Common myeloid progenitor, CD34-positive (primary cell): ENCODE results near the gene OTOGL.
"Not testable (repeated sequence)": the region's sequence is repeated elsewhere in the genome, so short reads cannot be mapped to it uniquely, and the experiment has no call there.

Source experiments
- CTCF ChIA-PET: fragments of 350-600 bp; sonication (Branson Sonifier 250); formaldehyde crosslinking; loops from one replicate; lab custom pipeline; 2021; ENCODE audit warnings: antibody characterized with exemption; lab: Charles Lee
- POLR2A ChIA-PET: fragments of 350-600 bp; sonication (Branson Sonifier 250); formaldehyde crosslinking; loops from one replicate; lab custom pipeline; 2021; ENCODE audit warnings: antibody characterized with exemption; lab: Charles Lee
- DNase-seq, 3 donors: peaks; one replicate each; pipeline versions ENCODE4 v3.0.0 to v3.0.0-alpha.2; 2013
- H3K27ac ChIP-seq, 2 experiments: 1 replicate in 1 of 2; 2 replicates in 1 of 2; pipeline ENCODE4 v1.7.0; 2013; ENCODE audit warnings: inconsistent platforms in 2 of 2, low read length in 2 of 2, mild to moderate bottlenecking in 2 of 2, low read depth in 1 of 2, moderate library complexity in 1 of 2; ENCODE audit not compliant: severe bottlenecking in 2 of 2, insufficient read depth in 1 of 2, poor library complexity in 1 of 2
- H3K27me3 ChIP-seq, 5 experiments: replicated peaks in 2 of 5; 1 replicate in 3 of 5; 2 replicates in 2 of 5; pipeline versions ENCODE4 v1.6.1 to v1.7.0; 2013; ENCODE audit warnings: low read length in 4 of 5, mild to moderate bottlenecking in 2 of 5, moderate library complexity in 2 of 5, inconsistent platforms in 1 of 5; ENCODE audit not compliant: insufficient read depth in 5 of 5, control insufficient read depth in 4 of 5
- H3K36me3 ChIP-seq, 4 experiments: 1 replicate in 2 of 4; 2 replicates in 2 of 4; pipeline versions ENCODE4 v1.6.1 to v1.7.0; 2013; ENCODE audit warnings: low read length in 3 of 4, control low read depth in 1 of 4, mild to moderate bottlenecking in 1 of 4; ENCODE audit not compliant: control insufficient read depth in 4 of 4, insufficient read depth in 4 of 4
- H3K4me1 ChIP-seq, 4 experiments: 1 replicate in 3 of 4; 2 replicates in 1 of 4; pipeline versions ENCODE4 v1.6.1 to v1.7.1; 2013; ENCODE audit warnings: low read length in 3 of 4, mild to moderate bottlenecking in 3 of 4, control low read depth in 1 of 4, inconsistent platforms in 1 of 4, moderate library complexity in 1 of 4; ENCODE audit not compliant: control insufficient read depth in 4 of 4, insufficient read depth in 4 of 4; ENCODE audit errors: control extremely low read depth in 1 of 4
- H3K4me3 ChIP-seq, 7 experiments: 1 replicate in 4 of 7; 2 replicates in 3 of 7; pipeline versions ENCODE4 v1.5.1 to v1.7.0; 2013; ENCODE audit warnings: mild to moderate bottlenecking in 7 of 7, low read length in 6 of 7, moderate library complexity in 6 of 7, inconsistent platforms in 2 of 7, low read depth in 2 of 7, control low read depth in 1 of 7; ENCODE audit not compliant: insufficient read depth in 4 of 7, control insufficient read depth in 1 of 7; ENCODE audit errors: extremely low read depth in 1 of 7
- H3K9me3 ChIP-seq, 5 experiments: 1 replicate in 4 of 5; 2 replicates in 1 of 5; pipeline versions ENCODE4 v1.6.1 to v1.7.1; 2013; ENCODE audit warnings: low read length in 4 of 5, mild to moderate bottlenecking in 2 of 5, inconsistent platforms in 1 of 5, low read depth in 1 of 5, moderate library complexity in 1 of 5; ENCODE audit not compliant: control insufficient read depth in 4 of 5, insufficient read depth in 2 of 5; ENCODE audit errors: control extremely low read depth in 1 of 5
- WGBS: methylation state at CpG from one replicate; pipeline ENCODE4 v1.1.5; 2013; ENCODE audit not compliant: insufficient coverage; 5-methylcytosine and 5-hydroxymethylcytosine counted together

OTOGL gene

GRCh38 chr12:80129895-80130530 lies 30.7 kb downstream of the OTOGL start:
- H3K4me1 ChIP-seq = no peaks in the 10 kb centered on the region
- no peak overlapping the region for H3K27ac ChIP-seq
- ChIA-PET POLR2A (no interaction called here), CTCF (no interaction called here)
- no peaks in the 10 kb centered on the region for H3K9me3 ChIP-seq
- H3K27me3 ChIP-seq = no peaks in the 10 kb centered on the region
- H3K4me3 ChIP-seq = no peak overlapping the region
- H3K36me3 ChIP-seq = no peaks in the 10 kb centered on the region
- no peak for DNase-seq

- Histone ChIP-seq H3K36me3 (no peaks in the 10 kb centered on the region), H3K27me3 (no peaks in the 10 kb centered on the region), H3K27ac (no peak overlapping the region), H3K9me3 (no peaks in the 10 kb centered on the region), H3K4me3 (no peak overlapping the region), H3K4me1 (no peaks in the 10 kb centered on the region)
- WGBS = 90% methylated on average over 1 of the region's 3 CpGs
- CTCF ChIA-PET = no interaction called here
- POLR2A ChIA-PET = no interaction called here
- no peak for DNase-seq
Measured at GRCh38 chr12:80135624-80136023, 36.3 kb downstream of the OTOGL start.

GRCh38 chr12:80140005-80140404 lies 40.7 kb downstream of the OTOGL start:
- POLR2A ChIA-PET = no interaction called here
- Histone ChIP-seq H3K36me3 (no peaks in the 10 kb centered on the region), H3K4me3 (no peak overlapping the region), H3K9me3 (no peaks in the 10 kb centered on the region), H3K27me3 (peaks cover 0 to 1% (median 0%) of the 10 kb centered on the region in 5 experiments), H3K27ac (no peak overlapping the region), H3K4me1 (no peaks in the 10 kb centered on the region)
- CTCF ChIA-PET = interaction anchor here (1.2 kb wide), 1 partner anchor 19 kb away, joined by 4 read pairs; no protein-coding TSS in a partner anchor
- DNase-seq = no peak
- WGBS = 100% methylated on average over 4 of the region's 4 CpGs

- no peak overlapping the region for H3K27ac ChIP-seq
- ChIA-PET CTCF (no interaction called here), POLR2A (no interaction called here)
- H3K27me3 ChIP-seq = peaks cover 0 to 1% (median 0%) of the 10 kb centered on the region in 5 experiments
- H3K9me3 ChIP-seq = no peaks in the 10 kb centered on the region
- 50% methylated on average over 1 of the region's 2 CpGs for WGBS
- H3K4me3 ChIP-seq = no peak overlapping the region
- DNase-seq = no peak
- H3K36me3 ChIP-seq = no peaks in the 10 kb centered on the region
- no peaks in the 10 kb centered on the region for H3K4me1 ChIP-seq
Measured at GRCh38 chr12:80142640-80143039, 43.3 kb downstream of the OTOGL start.

- DNase-seq = no peak
- H3K4me1 ChIP-seq = no peaks in the 10 kb centered on the region
- no peaks in the 10 kb centered on the region for H3K9me3 ChIP-seq
- H3K27me3 ChIP-seq = peaks cover 0 to 1% (median 0%) of the 10 kb centered on the region in 5 experiments
- H3K36me3 ChIP-seq = no peaks in the 10 kb centered on the region
- CTCF ChIA-PET = no interaction called here
- POLR2A ChIA-PET = no interaction called here
- WGBS = 96% methylated on average over 3 of the region's 4 CpGs
- H3K4me3 ChIP-seq = no peak overlapping the region
- no peak overlapping the region for H3K27ac ChIP-seq
Measured at GRCh38 chr12:80143537-80143936, 44.2 kb downstream of the OTOGL start.

GRCh38 chr12:80149547-80150313 lies 50.4 kb downstream of the OTOGL start:
- H3K27me3 ChIP-seq, CTCF ChIA-PET, H3K9me3 ChIP-seq, POLR2A ChIA-PET, H3K36me3 ChIP-seq, DNase-seq, H3K27ac ChIP-seq, H3K4me1 ChIP-seq, H3K4me3 ChIP-seq: not testable (repeated sequence)
- 100% methylated on average over 7 of the region's 26 CpGs for WGBS

- POLR2A ChIA-PET = no interaction called here
- Histone ChIP-seq H3K9me3 (no peaks in the 10 kb centered on the region), H3K27ac (no peak overlapping the region), H3K27me3 (no peaks in the 10 kb centered on the region), H3K36me3 (no peaks in the 10 kb centered on the region), H3K4me1 (no peaks in the 10 kb centered on the region), H3K4me3 (no peak overlapping the region)
- CTCF ChIA-PET = no interaction called here
- 100% methylated on average over 1 of the region's 2 CpGs for WGBS
- DNase-seq = no peak
Measured at GRCh38 chr12:80151131-80151530, 51.8 kb downstream of the OTOGL start.
